ENCODE results near the gene PCLO. TPM values are rescaled to one million over a fixed set of nuclear protein-coding genes. Genes with fewer than 3 reads are reported as not detected.

The PCLO gene
- total and polyA plus RNA-seq, 2 of the 8 experiments (the other 6 are each of a cell fraction or from before 2014, with no cell fraction given) = 1.5 to 3.2 TPM

DNA sequence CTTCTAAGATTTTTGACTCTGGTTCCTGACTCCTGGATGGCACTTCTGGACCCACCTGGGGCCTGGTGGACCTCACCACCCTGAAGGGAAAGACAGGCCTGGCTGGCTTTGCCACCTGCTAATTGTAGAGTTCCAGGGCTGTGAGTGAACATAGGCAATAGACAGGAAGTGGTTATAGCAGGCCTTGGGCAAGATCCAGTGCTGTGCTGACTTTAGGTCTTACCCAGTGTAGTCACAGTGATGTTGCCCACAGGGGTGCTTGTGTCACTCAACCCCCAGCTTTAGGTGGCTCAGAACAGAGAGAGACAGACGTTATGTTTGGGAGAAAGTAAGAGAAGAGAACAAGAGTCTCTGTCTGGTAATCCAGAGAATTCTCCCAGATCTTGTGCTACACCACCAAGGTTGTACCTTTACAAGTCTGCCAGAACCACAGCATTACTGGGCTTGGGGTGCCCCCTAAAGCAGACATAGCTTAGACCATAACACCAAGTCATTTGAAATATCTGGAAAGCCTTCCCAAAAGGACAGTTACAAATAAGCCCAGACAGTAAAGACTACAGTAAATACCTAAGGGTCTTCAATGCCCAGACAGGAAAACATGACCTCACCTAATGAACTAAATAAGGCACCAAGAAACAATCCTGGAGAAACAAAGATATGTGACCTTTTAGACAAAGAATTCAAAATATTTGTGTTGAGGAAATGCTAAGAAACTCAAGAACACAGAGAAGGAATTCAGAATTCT lies 303.4 kb downstream of the PCLO start:
- Histone ChIP-seq H3K36me3 (ENCODE audit: control insufficient read depth in 2 of 4, insufficient read depth in 4 of 4, low read length in 3 of 4) (no peaks in the 10 kb centered on the region), H3K27me3 (replicated peaks in 1 of 4; ENCODE audit: control insufficient read depth in 3 of 4, extremely low read depth in 1 of 4, insufficient read depth in 3 of 4, low read length in 3 of 4) (no peaks in the 10 kb centered on the region), H2BK120ac (replicated peaks; ENCODE audit: low read depth, low read length) (no peak overlapping the region), H3K9ac (replicated peaks in 1 of 4; ENCODE audit: extremely low read depth in 1 of 4, low read depth in 3 of 4, low read length in 3 of 4) (no peak overlapping the region), H3K79me2 (ENCODE audit: control insufficient read depth in 1 of 2, insufficient read depth in 2 of 2, low read length in 2 of 2) (no peaks in the 10 kb centered on the region), H3K9me3 (ENCODE audit: insufficient read depth in 2 of 2, low read depth in 1 of 2, low read length in 1 of 2) (no peaks in the 10 kb centered on the region), H4K8ac (ENCODE audit: extremely low read depth, insufficient read depth, low read length) (no peak overlapping the region), H2BK20ac (ENCODE audit: low read length) (no peak overlapping the region), H3K14ac (ENCODE audit: insufficient read length) (no peak overlapping the region), H3K56ac (replicated peaks; ENCODE audit: insufficient read length, low read depth, low read length) (no peak overlapping the region), H2AK5ac (ENCODE audit: low read depth, low read length) (no peak overlapping the region), H3K27ac (ENCODE audit: low read depth, low read length) (no peak overlapping the region), H4K20me1 (replicated peaks in 1 of 2; ENCODE audit: control insufficient read depth in 1 of 2, insufficient read depth in 2 of 2, low read length in 2 of 2) (no peaks in the 10 kb centered on the region), H3K4me2 (ENCODE audit: insufficient read depth in 1 of 2, low read depth in 2 of 2, low read length in 2 of 2) (no peak overlapping the region), H4K5ac (ENCODE audit: insufficient read length, low read depth, low read length) (no peak overlapping the region), H4K91ac (replicated peaks; ENCODE audit: insufficient read length, low read length) (no peak overlapping the region), H3K23me2 (ENCODE audit: low read depth, low read length) (no peaks in the 10 kb centered on the region), H2BK5ac (ENCODE audit: low read depth, low read length) (no peak overlapping the region), H2BK15ac (ENCODE audit: low read length) (no peak overlapping the region), H3K4me3 (ENCODE audit: extremely low read depth in 1 of 4, insufficient read depth in 2 of 4, low read depth in 3 of 4, low read length in 4 of 4) (no peak overlapping the region), H2AFZ (ENCODE audit: low read length) (0 out of 2 replicates have a peak overlapping the region, but pooled peaks have one; percentile 5), H3K18ac (ENCODE audit: extremely low read depth, low read length) (no peak overlapping the region), H3K4ac (replicated peaks; ENCODE audit: insufficient read length, low read depth, low read length) (no peak overlapping the region), H3K4me1 (replicated peaks in 1 of 4; ENCODE audit: control insufficient read depth in 3 of 4, insufficient read depth in 4 of 4, low read length in 3 of 4) (no peaks in the 10 kb centered on the region), H3K23ac (ENCODE audit: insufficient read length) (no peak overlapping the region), H3K79me1 (ENCODE audit: low read depth, low read length) (no peaks in the 10 kb centered on the region), H2BK12ac (ENCODE audit: low read depth, low read length) (no peak overlapping the region; the same call in 1 of the 2 replicates)
- TF ChIP-seq TAF7 (optimal IDR thresholded peaks at IDR 0.05; ENCODE audit: borderline replicate concordance, low read depth, low read length) (no peak), SUZ12 (IDR thresholded peaks at IDR 0.05; ENCODE audit: low read length) (no peak), SP4 (IDR thresholded peaks at IDR 0.05; ENCODE audit: low read length) (no peak), HDAC2 (IDR thresholded peaks at IDR 0.05; ENCODE audit: borderline replicate concordance in 1 of 2, low read depth in 2 of 2, low read length in 2 of 2) (no peak), RAD21 (IDR thresholded peaks at IDR 0.05 in 1 of 2, conservative IDR thresholded peaks at IDR 0.05 in 1 of 2; ENCODE audit: low read depth in 2 of 2, low read length in 2 of 2) (peak; percentile 14 to 40; a peak in 3 of 4 replicates)
- TF ChIP-seq, protein P1, sequence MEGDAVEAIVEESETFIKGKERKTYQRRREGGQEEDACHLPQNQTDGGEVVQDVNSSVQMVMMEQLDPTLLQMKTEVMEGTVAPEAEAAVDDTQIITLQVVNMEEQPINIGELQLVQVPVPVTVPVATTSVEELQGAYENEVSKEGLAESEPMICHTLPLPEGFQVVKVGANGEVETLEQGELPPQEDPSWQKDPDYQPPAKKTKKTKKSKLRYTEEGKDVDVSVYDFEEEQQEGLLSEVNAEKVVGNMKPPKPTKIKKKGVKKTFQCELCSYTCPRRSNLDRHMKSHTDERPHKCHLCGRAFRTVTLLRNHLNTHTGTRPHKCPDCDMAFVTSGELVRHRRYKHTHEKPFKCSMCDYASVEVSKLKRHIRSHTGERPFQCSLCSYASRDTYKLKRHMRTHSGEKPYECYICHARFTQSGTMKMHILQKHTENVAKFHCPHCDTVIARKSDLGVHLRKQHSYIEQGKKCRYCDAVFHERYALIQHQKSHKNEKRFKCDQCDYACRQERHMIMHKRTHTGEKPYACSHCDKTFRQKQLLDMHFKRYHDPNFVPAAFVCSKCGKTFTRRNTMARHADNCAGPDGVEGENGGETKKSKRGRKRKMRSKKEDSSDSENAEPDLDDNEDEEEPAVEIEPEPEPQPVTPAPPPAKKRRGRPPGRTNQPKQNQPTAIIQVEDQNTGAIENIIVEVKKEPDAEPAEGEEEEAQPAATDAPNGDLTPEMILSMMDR (IDR thresholded peaks at IDR 0.05; ENCODE audit: control extremely low read depth in 1 of 3, insufficient read depth in 1 of 3, low read depth in 1 of 3, low read length in 3 of 3) = peak in 1 of 3 experiments; percentile 11; a peak in 1 of 4 replicates
- 62% methylated on average over 1 of the region's 1 CpG; no CpG with 5 or more reads in 1 of the 2 experiments for WGBS, 2 experiments (ENCODE audit: extremely low coverage in 1 of 2, insufficient coverage in 1 of 2, insufficient read length in 1 of 2, insufficient replicate concordance in 2 of 2, low coverage in 1 of 2, low lambda C conversion rate in 2 of 2, missing lambda C conversion rate in 1 of 2)
- DNase-seq (ENCODE audit: low read depth in 1 of 2, low spot score in 2 of 2) (no peak), FAIRE-seq (no peak)
- ChIA-PET CTCF (ENCODE audit: partially characterized antibody) (interaction anchor here (1.3 kb wide), 1 partner anchor 47 kb away, joined by 3 read pairs; no protein-coding TSS in a partner anchor), POLR2A (ENCODE audit: partially characterized antibody) (no interaction called here)
